ENCODE measurements around the gene ARMC7.
"Not testable (repeated sequence)": the region's sequence is repeated elsewhere in the genome, so short reads cannot be mapped to it uniquely, and the experiment has no call there.

Gene ARMC7

GRCh38 chr17:75103601-75104554 is 5.9 kb upstream of the ARMC7 start:
- no peak for DNase-seq

- no peak for DNase-seq
Observed at GRCh38 chr17:75105126-75106080, 4.4 kb upstream of the ARMC7 start.

GRCh38 chr17:75108193-75108592 is 1.6 kb upstream of the ARMC7 start:
- no peak for DNase-seq

GRCh38 chr17:75109046-75109406 is 743 bp upstream of the ARMC7 start:
- no peak for DNase-seq

GRCh38 chr17:75110234-75110937 is 617 bp downstream of the ARMC7 start:
- no peak for DNase-seq

- DNase-seq: no peak
Observed at GRCh38 chr17:75111777-75112335, 2.1 kb downstream of the ARMC7 start.

GRCh38 chr17:75113798-75114551 is 4.2 kb downstream of the ARMC7 start:
- peak; percentile 91 for DNase-seq

GRCh38 chr17:75114552-75115314 is 5.0 kb downstream of the ARMC7 start:
- DNase-seq: no peak

- no peak for DNase-seq
Observed at GRCh38 chr17:75115555-75115954, 5.8 kb downstream of the ARMC7 start.

- DNase-seq: no peak
Observed at GRCh38 chr17:75116737-75117136, 7.0 kb downstream of the ARMC7 start.

- no peak for DNase-seq
Observed at GRCh38 chr17:75118307-75118706, 8.5 kb downstream of the ARMC7 start.

GRCh38 chr17:75124041-75124818 is 14.5 kb downstream of the ARMC7 start:
- DNase-seq: peak; percentile 66

- no peak for DNase-seq
Observed at GRCh38 chr17:75124819-75125162, 15.0 kb downstream of the ARMC7 start.

- DNase-seq: no peak
Observed at GRCh38 chr17:75125984-75126383, 16.2 kb downstream of the ARMC7 start.

GRCh38 chr17:75126954-75127353 is 17.2 kb downstream of the ARMC7 start:
- no peak for DNase-seq

GRCh38 chr17:75127936-75128335 is 18.2 kb downstream of the ARMC7 start:
- DNase-seq: not testable (repeated sequence)

- DNase-seq: no peak
Observed at GRCh38 chr17:75128694-75129505, 19.1 kb downstream of the ARMC7 start.

- no peak for DNase-seq
Observed at GRCh38 chr17:75129576-75129975, 19.8 kb downstream of the ARMC7 start.

GRCh38 chr17:75130059-75130631 is 20.4 kb downstream of the ARMC7 start:
- DNase-seq: no peak
